HCT116 (cell line): ENCODE data around the gene BICRAL. TPM values are rescaled to one million over a fixed set of nuclear protein-coding genes. Genes with fewer than 3 reads are reported as not detected.

Experiments used
- ATAC-seq: fragments of 200-7000 bp; cut with Tn5 transposase; 2 replicates; pipeline ENCODE4 v1.9.1; 2020; ENCODE audit warnings: mild to moderate bottlenecking, moderate library complexity
- BruUV-seq: library from RNA; stranded (reverse); fragments of 400-500 nt; replicated peaks from 2 replicates; lab custom pipeline; 2021; lab: Mats Ljungman, UMichigan
- CTCF ChIA-PET: fragments of 300-600 bp; sonication (Branson Sonifier 250); formaldehyde crosslinking; loops from one replicate; lab custom pipeline; 2021; ENCODE audit warnings: antibody characterized with exemption; lab: Charles Lee
- POLR2A ChIA-PET: fragments of 300-600, 350-600 bp; sonication (Branson Sonifier 250); formaldehyde crosslinking; loops from one replicate; lab custom pipeline; 2021; ENCODE audit warnings: antibody characterized with exemption; lab: Charles Lee
- RAD21 ChIA-PET, 2 experiments: fragments of 300-600 bp; sonication (Branson Sonifier 250); formaldehyde crosslinking; loops; one replicate each; lab custom pipeline; 2023; ENCODE audit warnings: low total read pairs in 2 of 2; ENCODE audit not compliant: uncharacterized antibody in 2 of 2, unreplicated experiment in 2 of 2, low non-redundant PET in 1 of 2; lab: Charles Lee
- DNase-seq: peaks from one replicate; pipeline ENCODE4 v3.0.0-alpha.2; 2010; ENCODE audit warnings: low read depth, low spot score
- H2AFZ ChIP-seq: fragments of 200-600 bp; shearing (Covaris generic), sonication (generic); 2 replicates; pipeline ENCODE4 v1.6.1; 2017; ENCODE audit warnings: low read depth, mixed run types, mixed read lengths, antibody characterized with exemption, low read length; ENCODE audit not compliant: poor library complexity, severe bottlenecking
- H3K27ac ChIP-seq: 2 replicates; pipeline ENCODE4 v1.5.1; 2012; ENCODE audit warnings: low read depth, low read length
- H3K27me3 ChIP-seq: fragments of 200-600 bp; sonication (generic); 2 replicates; pipeline ENCODE4 v1.6.1; 2016; ENCODE audit warnings: mixed run types, low read length, mixed read lengths; ENCODE audit not compliant: insufficient read depth
- H3K36me3 ChIP-seq, 2 experiments: fragments of 200-500 bp in 1 of 2; fragments of 200-600 bp in 1 of 2; sonication (Bioruptor generic) in 1 of 2; sonication (generic) in 1 of 2; 2 replicates each; pipeline versions ENCODE4 v1.5.1 to v1.6.1; 2014 to 2016; ENCODE audit warnings: low read length in 2 of 2, inconsistent platforms in 1 of 2, mixed read lengths in 1 of 2, mixed run types in 1 of 2; ENCODE audit not compliant: insufficient read depth in 2 of 2, control insufficient read depth in 1 of 2
- H3K4me1 ChIP-seq, 2 experiments: fragments of 200-600 bp in 1 of 2; sonication (generic) in 1 of 2; 2 replicates each; pipeline versions ENCODE4 v1.5.1 to v1.6.1; 2012 to 2017; ENCODE audit warnings: low read length in 2 of 2, inconsistent platforms in 1 of 2, mild to moderate bottlenecking in 1 of 2, mixed read lengths in 1 of 2, mixed run types in 1 of 2, moderate library complexity in 1 of 2; ENCODE audit not compliant: insufficient read depth in 2 of 2, control insufficient read depth in 1 of 2
- H3K4me2 ChIP-seq: fragments of 200-600 bp; sonication (generic); 2 replicates; pipeline ENCODE4 v1.6.1; 2017; ENCODE audit warnings: mixed run types, low read length, mixed read lengths
- H3K4me3 ChIP-seq, 2 experiments: fragments of 200-600 bp in 1 of 2; sonication (generic) in 1 of 2; replicated peaks in 1 of 2; 2 replicates each; pipeline ENCODE4 v1.5.1; 2011 to 2016; ENCODE audit warnings: low read length in 2 of 2, control low read depth in 1 of 2, low read depth in 1 of 2, mild to moderate bottlenecking in 1 of 2, mixed read lengths in 1 of 2, mixed run types in 1 of 2
- H3K79me2 ChIP-seq: fragments of 200-600 bp; sonication (generic); 2 replicates; pipeline ENCODE4 v1.6.1; 2017; ENCODE audit warnings: mild to moderate bottlenecking, mixed run types, low read length, moderate library complexity, mixed read lengths; ENCODE audit not compliant: insufficient read depth
- H3K9ac ChIP-seq: fragments of 200-600 bp; sonication (generic); 2 replicates; pipeline ENCODE4 v1.6.1; 2016; ENCODE audit warnings: low read length, mixed read lengths
- H3K9me2 ChIP-seq: fragments of 200-600 bp; sonication (generic), shearing (Covaris generic); 2 replicates; pipeline ENCODE4 v1.6.1; 2017; ENCODE audit warnings: mixed run types, mild to moderate bottlenecking, moderate library complexity; ENCODE audit not compliant: insufficient read depth
- H3K9me3 ChIP-seq, 2 experiments: fragments of 200-500 bp in 1 of 2; fragments of 200-600 bp in 1 of 2; sonication (Bioruptor generic) in 1 of 2; sonication (generic) in 1 of 2; 2 replicates each; pipeline ENCODE4 v1.6.1; 2014 to 2017; ENCODE audit warnings: low read length in 2 of 2, mixed read lengths in 2 of 2, inconsistent platforms in 1 of 2, low read depth in 1 of 2, mild to moderate bottlenecking in 1 of 2, mixed run types in 1 of 2, moderate library complexity in 1 of 2; ENCODE audit not compliant: control insufficient read depth in 1 of 2, insufficient read depth in 1 of 2
- H4K20me1 ChIP-seq: fragments of 200-600 bp; sonication (generic), shearing (Covaris generic); 2 replicates; pipeline ENCODE4 v1.6.1; 2017; ENCODE audit warnings: mixed run types, mild to moderate bottlenecking, moderate library complexity; ENCODE audit not compliant: insufficient read depth
- EZH2phosphoT487 ChIP-seq: fragments of 200-600 bp; IDR thresholded peaks from 2 replicates; pipeline ENCODE4 v1.6.1; 2018; ENCODE audit warnings: antibody characterized with exemption, borderline replicate concordance
- RAD21 ChIP-seq: IDR thresholded peaks from 2 replicates; pipeline ENCODE4 v1.6.1; 2012; ENCODE audit warnings: low read depth, mild to moderate bottlenecking
- REST ChIP-seq: IDR thresholded peaks from 2 replicates; pipeline ENCODE4 v1.6.1; 2012; ENCODE audit warnings: low read depth
- SP1 ChIP-seq: IDR thresholded peaks from 2 replicates; pipeline ENCODE4 v1.6.1; 2012; ENCODE audit warnings: low read depth
- TCF7L2 ChIP-seq: IDR thresholded peaks from 2 replicates; pipeline ENCODE4 v1.7.0; 2011; ENCODE audit warnings: borderline replicate concordance, inconsistent platforms; ENCODE audit not compliant: insufficient read depth, insufficient read length; ENCODE audit errors: extremely low read depth
- ZBTB33 ChIP-seq: IDR thresholded peaks from 2 replicates; pipeline ENCODE4 v1.6.1; 2011; ENCODE audit warnings: mild to moderate bottlenecking, low read length, moderate library complexity; ENCODE audit not compliant: insufficient replicate concordance; ENCODE audit errors: extremely low read depth
- intact Hi-C: fragments of 100-400 bp; cut with micrococcal nuclease; formaldehyde crosslinking; loops from 2 replicates; pipeline ENCODE4 v1.10.0; 2022
- total RNA-seq: library from RNA; stranded (reverse); gene quantifications from one replicate; pipeline ENCODE4 v1.2.1, GENCODE V29; 2021; ENCODE audit not compliant: unreplicated experiment

BICRAL gene
- total RNA-seq, 1 experiment from 2014 or later, result 14.9 TPM

- no peak overlapping the region for H2AFZ ChIP-seq
- TF ChIP-seq SP1 (0 out of 2 replicates have a peak, but pooled peaks have one; percentile 5), ZBTB33 (no peak)
- H3K4me3 ChIP-seq, result no peak overlapping the region; a peak in 1 of 4 replicates
- H3K27me3 ChIP-seq, result no peaks in the 10 kb centered on the region
- H3K4me2 ChIP-seq, result peak overlapping the region; percentile 75; the same call in 1 of the 2 replicates
- POLR2A ChIA-PET, result interaction anchor here (0.6 to 1.3 kb wide), 4 partner anchors 9 to 537 kb away, joined by 3 to 5 read pairs (median 4); partner anchors contain the start of gene TBCC
- no peaks in the 10 kb centered on the region for H4K20me1 ChIP-seq
- H3K9me2 ChIP-seq, result 0 out of 2 replicates have a peak, but pooled peaks cover 4% of the 10 kb centered on the region
- H3K27ac ChIP-seq, result no peak overlapping the region
- no peaks in the 10 kb centered on the region for H3K36me3 ChIP-seq
- no peaks in the 10 kb centered on the region for H3K9me3 ChIP-seq
- DNase-seq, result no peak
- RAD21 ChIA-PET, result interaction anchor here in 1 of 2 experiments (0.6 kb wide), 1 partner anchor 56 kb away, joined by 5 read pairs; no protein-coding TSS in a partner anchor
- intact Hi-C loops, result loop anchor here (1.0 kb wide), 1 partner anchor 39 kb away; the partner anchor contains the start of gene TBCC
- no TSS peak for BruUV-seq
- peaks cover 9 to 31% of the 10 kb centered on the region in 2 experiments for H3K4me1 ChIP-seq
- CTCF ChIA-PET, result no interaction called here
- H3K79me2 ChIP-seq, result peaks cover 42% of the 10 kb centered on the region
- H3K9ac ChIP-seq, result no peak overlapping the region
- ATAC-seq, result no peak
Measured at GRCh38 chr6:42784717-42785498, 3.1 kb downstream of the BICRAL start.

GRCh38 chr6:42786525-42786985 lies 4.7 kb downstream of the BICRAL start:
- CTCF ChIA-PET, result no interaction called here
- no peak overlapping the region for H3K4me2 ChIP-seq

More at GRCh38 chr6:42786525-42786985, 4.7 kb downstream of the BICRAL start:
- Histone ChIP-seq H3K9me3 (no peaks in the 10 kb centered on the region), H2AFZ (no peak overlapping the region), H3K27me3 (no peaks in the 10 kb centered on the region), H3K27ac (no peak overlapping the region), H3K9me2 (0 out of 2 replicates have a peak, but pooled peaks cover 4% of the 10 kb centered on the region), H3K9ac (no peak overlapping the region), H3K4me3 (no peak overlapping the region), H3K79me2 (peaks cover 42% of the 10 kb centered on the region), H4K20me1 (no peaks in the 10 kb centered on the region), H3K4me1 (peaks cover 3 to 15% of the 10 kb centered on the region in 2 experiments; a peak in 2 of 4 replicates), H3K36me3 (no peaks in the 10 kb centered on the region)
- no TSS peak for BruUV-seq
- intact Hi-C loops, result no loop called here
- ChIA-PET POLR2A (no interaction called here), RAD21 (no interaction called here)
- TF ChIP-seq REST (no peak), TCF7L2 (no peak), RAD21 (no peak), EZH2phosphoT487 (no peak)
- ATAC-seq (no peak), DNase-seq (no peak)
